ENCODE measurements around the gene LRRC38. TPM values are rescaled to one million over a fixed set of nuclear protein-coding genes. Genes with fewer than 3 reads are reported as not detected.

The LRRC38 gene
- total and polyA plus RNA-seq, 2 of the 8 experiments (the other 6 are each of a cell fraction or from before 2014, with no cell fraction given) = 0.17 to 0.63 TPM

GRCh38 chr1:13469343-13469742, 44.5 kb downstream of the LRRC38 start:
- no peaks in the 10 kb centered on the region for H3K4me1 ChIP-seq (replicated peaks in 1 of 4; ENCODE audit: control insufficient read depth in 3 of 4, insufficient read depth in 4 of 4, low read length in 3 of 4)
- no peak overlapping the region for H4K5ac ChIP-seq (ENCODE audit: insufficient read length, low read depth, low read length)
- no peaks in the 10 kb centered on the region for H3K79me1 ChIP-seq (ENCODE audit: low read depth, low read length)
- no peaks in the 10 kb centered on the region for H3K27me3 ChIP-seq (replicated peaks in 1 of 4; ENCODE audit: control insufficient read depth in 3 of 4, extremely low read depth in 1 of 4, insufficient read depth in 3 of 4, low read length in 3 of 4)
- H3K27ac ChIP-seq (ENCODE audit: low read depth, low read length) = no peak overlapping the region
- no peak overlapping the region for H3K23ac ChIP-seq (ENCODE audit: insufficient read length)
- ChIA-PET CTCF (ENCODE audit: partially characterized antibody) (no interaction called here), POLR2A (ENCODE audit: partially characterized antibody) (no interaction called here)
- H3K4me2 ChIP-seq (ENCODE audit: insufficient read depth in 1 of 2, low read depth in 2 of 2, low read length in 2 of 2) = no peak overlapping the region
- FAIRE-seq (no peak), DNase-seq (ENCODE audit: low read depth in 1 of 2, low spot score in 2 of 2) (no peak)
- peaks cover 43 to 77% of the 10 kb centered on the region in 2 experiments for H3K9me3 ChIP-seq (ENCODE audit: insufficient read depth in 2 of 2, low read depth in 1 of 2, low read length in 1 of 2)
- H3K14ac ChIP-seq (ENCODE audit: insufficient read length) = no peak overlapping the region
- H3K4me3 ChIP-seq (ENCODE audit: extremely low read depth in 1 of 4, insufficient read depth in 2 of 4, low read depth in 3 of 4, low read length in 4 of 4) = no peak overlapping the region
- H2BK15ac ChIP-seq (ENCODE audit: low read length) = no peak overlapping the region
- no peak overlapping the region for H3K18ac ChIP-seq (ENCODE audit: extremely low read depth, low read length)
- no peak overlapping the region for H4K8ac ChIP-seq (ENCODE audit: extremely low read depth, insufficient read depth, low read length)
- H2BK12ac ChIP-seq (ENCODE audit: low read depth, low read length) = no peak overlapping the region
- H2AK5ac ChIP-seq (ENCODE audit: low read depth, low read length) = no peak overlapping the region
- no peak overlapping the region for H3K9ac ChIP-seq (replicated peaks in 1 of 4; ENCODE audit: extremely low read depth in 1 of 4, low read depth in 3 of 4, low read length in 3 of 4)
- H3K79me2 ChIP-seq (ENCODE audit: control insufficient read depth in 1 of 2, insufficient read depth in 2 of 2, low read length in 2 of 2) = no peaks in the 10 kb centered on the region
- H2BK120ac ChIP-seq (replicated peaks; ENCODE audit: low read depth, low read length) = no peak overlapping the region
- TF ChIP-seq, protein P1, sequence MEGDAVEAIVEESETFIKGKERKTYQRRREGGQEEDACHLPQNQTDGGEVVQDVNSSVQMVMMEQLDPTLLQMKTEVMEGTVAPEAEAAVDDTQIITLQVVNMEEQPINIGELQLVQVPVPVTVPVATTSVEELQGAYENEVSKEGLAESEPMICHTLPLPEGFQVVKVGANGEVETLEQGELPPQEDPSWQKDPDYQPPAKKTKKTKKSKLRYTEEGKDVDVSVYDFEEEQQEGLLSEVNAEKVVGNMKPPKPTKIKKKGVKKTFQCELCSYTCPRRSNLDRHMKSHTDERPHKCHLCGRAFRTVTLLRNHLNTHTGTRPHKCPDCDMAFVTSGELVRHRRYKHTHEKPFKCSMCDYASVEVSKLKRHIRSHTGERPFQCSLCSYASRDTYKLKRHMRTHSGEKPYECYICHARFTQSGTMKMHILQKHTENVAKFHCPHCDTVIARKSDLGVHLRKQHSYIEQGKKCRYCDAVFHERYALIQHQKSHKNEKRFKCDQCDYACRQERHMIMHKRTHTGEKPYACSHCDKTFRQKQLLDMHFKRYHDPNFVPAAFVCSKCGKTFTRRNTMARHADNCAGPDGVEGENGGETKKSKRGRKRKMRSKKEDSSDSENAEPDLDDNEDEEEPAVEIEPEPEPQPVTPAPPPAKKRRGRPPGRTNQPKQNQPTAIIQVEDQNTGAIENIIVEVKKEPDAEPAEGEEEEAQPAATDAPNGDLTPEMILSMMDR (IDR thresholded peaks at IDR 0.05; ENCODE audit: control extremely low read depth in 1 of 3, insufficient read depth in 1 of 3, low read depth in 1 of 3, low read length in 3 of 3) = peak in 2 of 3 experiments; percentile 16 to 29; a peak in 2 of 4 replicates
- TF ChIP-seq RAD21 (IDR thresholded peaks at IDR 0.05 in 1 of 2, conservative IDR thresholded peaks at IDR 0.05 in 1 of 2; ENCODE audit: low read depth in 2 of 2, low read length in 2 of 2) (peak; percentile 34 to 45; a peak in 3 of 4 replicates), TBP (IDR thresholded peaks at IDR 0.05; ENCODE audit: low read depth, low read length) (no peak)
- no peak overlapping the region for H2BK20ac ChIP-seq (ENCODE audit: low read length)
- WGBS, 2 experiments (ENCODE audit: extremely low coverage in 1 of 2, insufficient coverage in 1 of 2, insufficient read length in 1 of 2, insufficient replicate concordance in 2 of 2, low coverage in 1 of 2, low lambda C conversion rate in 2 of 2, missing lambda C conversion rate in 1 of 2) = 61% methylated on average over 5 of the region's 5 CpGs; no CpG with 5 or more reads in 1 of the 2 experiments
- H3K56ac ChIP-seq (replicated peaks; ENCODE audit: insufficient read length, low read depth, low read length) = no peak overlapping the region
- no peak overlapping the region for H3K4ac ChIP-seq (replicated peaks; ENCODE audit: insufficient read length, low read depth, low read length)
- H4K91ac ChIP-seq (replicated peaks; ENCODE audit: insufficient read length, low read length) = no peak overlapping the region
- no peaks in the 10 kb centered on the region for H4K20me1 ChIP-seq (replicated peaks in 1 of 2; ENCODE audit: control insufficient read depth in 1 of 2, insufficient read depth in 2 of 2, low read length in 2 of 2)
- H3K23me2 ChIP-seq (ENCODE audit: low read depth, low read length) = no peaks in the 10 kb centered on the region
- H2AFZ ChIP-seq (ENCODE audit: low read length) = no peak overlapping the region
- H3K36me3 ChIP-seq (ENCODE audit: control insufficient read depth in 2 of 4, insufficient read depth in 4 of 4, low read length in 3 of 4) = no peaks in the 10 kb centered on the region
- H2BK5ac ChIP-seq (ENCODE audit: low read depth, low read length) = no peak overlapping the region
